OCI-LY1 (cell line): ENCODE results near the gene IL4I1.

Experiments
- CTCF ChIP-seq: fragments of 200-600 bp; sonication (generic), shearing (Covaris generic); IDR thresholded peaks from 2 replicates; pipeline ENCODE4 v1.5.1; 2017; ENCODE audit warnings: mild to moderate bottlenecking, antibody characterized with exemption, low read length, moderate library complexity, mixed read lengths
- EZH2 ChIP-seq: fragments of 200-600 bp; sonication (generic), shearing (Covaris generic); IDR thresholded peaks from 2 replicates; pipeline ENCODE4 v1.8.0; 2017; ENCODE audit warnings: borderline replicate concordance, mixed run types, mild to moderate bottlenecking, antibody characterized with exemption, low read length, moderate library complexity, mixed read lengths

DNA sequence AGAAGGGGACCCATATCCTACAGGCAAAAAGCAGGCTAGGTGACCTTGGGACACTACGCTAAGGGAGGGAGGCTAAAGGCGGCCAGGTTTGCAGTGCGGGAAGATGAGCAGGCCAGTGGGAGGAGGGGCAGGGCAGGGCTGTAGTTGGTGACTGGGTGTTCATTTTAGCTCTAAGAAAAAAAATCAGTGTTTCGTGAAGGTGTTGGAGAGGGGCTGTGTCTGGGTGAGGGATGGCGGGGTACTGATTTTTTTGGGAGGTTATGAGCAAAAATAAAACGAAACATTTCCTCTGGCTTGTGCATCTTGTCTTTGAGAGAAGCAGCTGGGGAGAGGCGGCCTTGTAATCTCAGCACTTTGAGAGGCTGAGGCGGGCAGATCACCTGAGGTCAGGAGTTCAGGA is 37.0 kb upstream of the IL4I1 start:
- no peak for TF ChIP-seq CTCF
- TF ChIP-seq EZH2: no peak
